Spleen (tissue), 7 donors: ENCODE measurements around the gene SGPL1.

Experiments used
- POLR2AphosphoS5 ChIP-seq, 3 donors: sonication (generic); formaldehyde crosslinking; IDR thresholded peaks; one replicate each; pipeline ENCODE4 v1.5.1; 2017; ENCODE audit warnings: antibody characterized with exemption in 3 of 3
- TF ChIP-seq, protein P1 (sequence below), 11 experiments: fragments of 200-600 bp in 7 of 11; fragments of 450-650 bp in 4 of 11; sonication (generic) in 4 of 11; IDR thresholded peaks in 8 of 11; conservative IDR thresholded peaks in 3 of 11; 1 replicate in 7 of 11; 2 replicates in 4 of 11; pipeline versions ENCODE4 v1.4.0 to v1.8.0; 2016 to 2021; ENCODE audit warnings: antibody characterized with exemption in 11 of 11, inconsistent platforms in 4 of 11, mild to moderate bottlenecking in 1 of 11
- donor health status: DM: no; HTN: no; CAD: no; lungs with moderate emphysema.
- donor health status: DM: no; HTN: no; CAD: no.
- donor health status: DM: no; HTN: no; CAD: no.

DNA sequence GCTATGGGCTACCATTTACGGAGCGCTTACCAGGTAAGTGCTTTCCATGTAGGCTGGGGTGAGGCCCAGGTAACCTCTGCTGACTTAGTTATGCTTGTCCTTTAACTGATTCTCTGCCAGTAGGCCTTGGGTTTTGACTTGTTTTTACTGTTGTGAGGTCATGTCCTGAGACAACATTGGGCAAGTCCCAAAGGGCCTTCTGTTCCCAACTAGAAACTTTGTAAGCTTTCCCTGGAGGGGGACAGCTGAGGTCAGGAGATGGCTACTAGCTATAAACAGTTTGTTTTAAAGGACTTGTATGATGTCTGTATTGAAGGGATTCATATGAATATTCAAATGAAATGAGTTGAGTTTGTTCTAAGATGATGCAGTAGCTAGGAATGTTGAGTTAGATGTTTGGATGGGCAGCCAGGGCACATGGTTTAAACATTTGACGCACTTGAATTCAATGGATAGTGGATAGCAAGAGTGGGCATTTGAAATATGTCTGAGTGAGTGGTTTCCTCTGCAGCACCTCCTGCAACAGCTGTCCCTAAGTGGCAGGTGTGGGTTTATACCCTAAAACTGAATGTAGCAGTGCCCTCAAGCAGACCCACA, 10.0 kb upstream of the SGPL1 start:
- TF ChIP-seq POLR2AphosphoS5 (IDR thresholded peaks at IDR 0.05), result no peak
- TF ChIP-seq, protein P1, sequence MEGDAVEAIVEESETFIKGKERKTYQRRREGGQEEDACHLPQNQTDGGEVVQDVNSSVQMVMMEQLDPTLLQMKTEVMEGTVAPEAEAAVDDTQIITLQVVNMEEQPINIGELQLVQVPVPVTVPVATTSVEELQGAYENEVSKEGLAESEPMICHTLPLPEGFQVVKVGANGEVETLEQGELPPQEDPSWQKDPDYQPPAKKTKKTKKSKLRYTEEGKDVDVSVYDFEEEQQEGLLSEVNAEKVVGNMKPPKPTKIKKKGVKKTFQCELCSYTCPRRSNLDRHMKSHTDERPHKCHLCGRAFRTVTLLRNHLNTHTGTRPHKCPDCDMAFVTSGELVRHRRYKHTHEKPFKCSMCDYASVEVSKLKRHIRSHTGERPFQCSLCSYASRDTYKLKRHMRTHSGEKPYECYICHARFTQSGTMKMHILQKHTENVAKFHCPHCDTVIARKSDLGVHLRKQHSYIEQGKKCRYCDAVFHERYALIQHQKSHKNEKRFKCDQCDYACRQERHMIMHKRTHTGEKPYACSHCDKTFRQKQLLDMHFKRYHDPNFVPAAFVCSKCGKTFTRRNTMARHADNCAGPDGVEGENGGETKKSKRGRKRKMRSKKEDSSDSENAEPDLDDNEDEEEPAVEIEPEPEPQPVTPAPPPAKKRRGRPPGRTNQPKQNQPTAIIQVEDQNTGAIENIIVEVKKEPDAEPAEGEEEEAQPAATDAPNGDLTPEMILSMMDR (IDR thresholded peaks at IDR 0.05 in 8 of 11, conservative IDR thresholded peaks at IDR 0.05 in 3 of 11), result no peak
